ENCODE data around the gene HNRNPU. TPM values are rescaled to one million over a fixed set of nuclear protein-coding genes. Genes with fewer than 3 reads are reported as not detected.
A peak's percentile ranks its signal among the peaks of the same experiment; 100 is the strongest.
"Not testable (repeated sequence)": the region's sequence is repeated elsewhere in the genome, so short reads cannot be mapped to it uniquely, and the experiment has no call there.

HNRNPU gene
- total RNA-seq, 1 experiment from 2014 or later = 224 TPM

DNA sequence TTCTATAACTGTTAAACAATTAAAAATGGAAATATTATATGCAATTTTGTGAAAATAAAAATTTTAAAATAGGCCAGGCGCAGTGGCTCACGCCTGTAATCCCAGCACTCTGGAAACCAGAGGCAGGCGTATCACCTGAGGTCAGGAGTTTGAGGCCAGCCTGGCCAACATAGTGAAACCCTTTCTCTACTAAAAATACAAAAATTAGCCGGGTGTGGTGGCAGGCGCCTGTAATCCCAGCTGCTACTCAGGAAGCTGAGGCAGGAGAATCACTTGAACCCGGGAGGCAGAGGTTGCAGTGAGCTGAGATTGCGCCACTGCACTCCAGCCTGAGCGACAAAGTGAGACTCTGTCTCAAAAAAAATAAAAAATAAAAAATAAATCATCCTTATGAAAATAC, 31.1 kb downstream of the HNRNPU start:
- DNase-seq; H3K9me2 ChIP-seq (replicated peaks; ENCODE audit: insufficient read depth, low read length); H3K9me3 ChIP-seq (ENCODE audit: low read length); H3K36me3 ChIP-seq (ENCODE audit: insufficient read depth, low read length); H3K27me3 ChIP-seq (ENCODE audit: low read length); H4K20me1 ChIP-seq (ENCODE audit: insufficient read depth, low read depth, low read length): not testable (repeated sequence)
- peak overlapping the region; percentile 91; the same call in 1 of the 2 replicates for H3K9ac ChIP-seq (ENCODE audit: low read length)
- H3K4me1 ChIP-seq (ENCODE audit: low read length) = peaks cover 37% of the 10 kb centered on the region
- H3K4me2 ChIP-seq (ENCODE audit: low read depth, low read length, poor library complexity, severe bottlenecking) = peak overlapping the region; percentile 68
- H3K4me3 ChIP-seq (ENCODE audit: low read length) = peak overlapping the region; percentile 76
- peak overlapping the region; percentile 90 for H3K27ac ChIP-seq (ENCODE audit: low read length)
- H2AFZ ChIP-seq (ENCODE audit: low read length) = peak overlapping the region; percentile 97; the same call in 1 of the 2 replicates
- H3K79me2 ChIP-seq (ENCODE audit: low read length) = peaks cover 27% of the 10 kb centered on the region

DNA sequence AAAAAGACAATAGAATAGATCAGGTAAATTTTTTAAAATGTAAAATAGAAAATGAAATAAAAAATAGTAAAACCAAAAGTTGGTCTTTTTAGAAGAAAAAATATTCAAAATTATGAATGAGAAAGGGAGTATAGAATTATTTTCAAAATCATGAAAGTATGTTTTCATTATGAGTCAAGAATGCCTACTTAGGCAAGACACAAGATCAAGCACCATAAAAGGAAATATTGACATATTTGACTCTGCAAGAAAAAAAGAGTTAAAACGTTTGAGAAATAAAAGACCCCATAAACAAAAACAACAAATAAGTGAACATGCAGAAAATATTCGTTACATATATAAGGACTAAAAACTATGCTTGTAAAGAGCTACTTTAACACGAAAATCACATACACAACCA, 33.7 kb downstream of the HNRNPU start:
- H3K4me1 ChIP-seq (ENCODE audit: low read length) = peaks cover 18% of the 10 kb centered on the region
- no peaks in the 10 kb centered on the region for H3K9me3 ChIP-seq (ENCODE audit: low read length)
- no peaks in the 10 kb centered on the region for H3K27me3 ChIP-seq (ENCODE audit: low read length)
- H4K20me1 ChIP-seq (ENCODE audit: insufficient read depth, low read depth, low read length) = no peaks in the 10 kb centered on the region
- no peak overlapping the region for H2AFZ ChIP-seq (ENCODE audit: low read length)
- no peak overlapping the region for H3K4me3 ChIP-seq (ENCODE audit: low read length)
- DNase-seq = no peak
- H3K79me2 ChIP-seq (ENCODE audit: low read length) = peaks cover under 1% of the 10 kb centered on the region
- no peak overlapping the region for H3K9ac ChIP-seq (ENCODE audit: low read length)
- H3K27ac ChIP-seq (ENCODE audit: low read length) = no peak overlapping the region
- H3K36me3 ChIP-seq (ENCODE audit: insufficient read depth, low read length) = no peaks in the 10 kb centered on the region
- H3K9me2 ChIP-seq (replicated peaks; ENCODE audit: insufficient read depth, low read length) = no peaks in the 10 kb centered on the region
- no peak overlapping the region for H3K4me2 ChIP-seq (ENCODE audit: low read depth, low read length, poor library complexity, severe bottlenecking)

DNA sequence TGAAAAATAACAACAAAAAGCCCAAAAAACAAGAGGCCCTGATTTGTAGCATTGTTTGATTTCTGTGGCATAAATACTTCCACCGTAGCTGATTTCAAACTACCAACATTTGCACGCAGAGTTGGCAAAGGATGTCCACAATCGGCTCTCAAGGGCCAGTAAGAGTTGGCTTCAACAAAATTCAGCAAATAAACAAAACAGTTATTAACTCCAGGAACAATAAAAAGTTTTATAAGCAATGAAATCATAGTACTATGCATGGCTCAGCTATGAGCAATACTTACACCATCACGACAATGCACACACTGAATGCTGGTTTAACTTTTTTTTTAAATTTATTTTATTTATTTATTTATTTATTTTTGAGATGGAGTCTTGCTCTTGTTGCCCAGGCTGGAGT, 37.6 kb downstream of the HNRNPU start:
- H4K20me1 ChIP-seq (ENCODE audit: insufficient read depth, low read depth, low read length) = no peaks in the 10 kb centered on the region
- no peak overlapping the region for H3K4me2 ChIP-seq (ENCODE audit: low read depth, low read length, poor library complexity, severe bottlenecking)

DNA sequence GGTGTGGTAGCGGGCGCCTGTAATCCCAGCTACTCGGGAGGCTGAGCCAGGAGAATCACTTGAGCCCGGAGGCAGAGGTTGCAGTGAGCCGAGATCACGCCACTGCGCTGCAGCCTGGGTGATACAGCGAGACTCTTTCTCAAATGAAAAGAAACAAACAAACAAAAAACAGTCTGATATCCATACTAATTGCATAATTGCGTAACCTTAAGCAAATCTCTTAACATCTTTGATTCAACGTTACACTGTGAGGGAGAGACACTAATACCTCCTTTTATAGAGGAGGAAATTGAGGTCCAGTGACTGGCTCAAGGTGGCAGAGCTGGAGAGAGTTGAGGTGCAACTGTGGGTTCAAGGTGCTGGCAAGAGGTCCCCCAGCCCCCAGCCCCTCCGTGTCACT, 41.5 kb downstream of the HNRNPU start:
- no peaks in the 10 kb centered on the region for H3K4me1 ChIP-seq (ENCODE audit: low read length)
- DNase-seq = no peak
- H3K27me3 ChIP-seq (ENCODE audit: low read length) = no peaks in the 10 kb centered on the region
- H3K79me2 ChIP-seq (ENCODE audit: low read length) = no peaks in the 10 kb centered on the region
- H2AFZ ChIP-seq (ENCODE audit: low read length) = no peak overlapping the region
- no peaks in the 10 kb centered on the region for H4K20me1 ChIP-seq (ENCODE audit: insufficient read depth, low read depth, low read length)
- no peaks in the 10 kb centered on the region for H3K36me3 ChIP-seq (ENCODE audit: insufficient read depth, low read length)
- H3K4me3 ChIP-seq (ENCODE audit: low read length) = no peak overlapping the region
- no peak overlapping the region for H3K4me2 ChIP-seq (ENCODE audit: low read depth, low read length, poor library complexity, severe bottlenecking)
- H3K27ac ChIP-seq (ENCODE audit: low read length) = no peak overlapping the region
- H3K9me3 ChIP-seq (ENCODE audit: low read length) = no peaks in the 10 kb centered on the region
- no peaks in the 10 kb centered on the region for H3K9me2 ChIP-seq (replicated peaks; ENCODE audit: insufficient read depth, low read length)
- H3K9ac ChIP-seq (ENCODE audit: low read length) = no peak overlapping the region

More for the DNA sequence above, 37.6 kb downstream of the HNRNPU start:
- Histone ChIP-seq H3K79me2 (ENCODE audit: low read length) (no peaks in the 10 kb centered on the region), H2AFZ (ENCODE audit: low read length) (no peak overlapping the region), H3K4me3 (ENCODE audit: low read length) (no peak overlapping the region), H3K9me3 (ENCODE audit: low read length) (no peaks in the 10 kb centered on the region), H3K27ac (ENCODE audit: low read length) (no peak overlapping the region), H3K9ac (ENCODE audit: low read length) (no peak overlapping the region), H3K36me3 (ENCODE audit: insufficient read depth, low read length) (no peaks in the 10 kb centered on the region), H3K27me3 (ENCODE audit: low read length) (no peaks in the 10 kb centered on the region), H3K9me2 (replicated peaks; ENCODE audit: insufficient read depth, low read length) (no peaks in the 10 kb centered on the region), H3K4me1 (ENCODE audit: low read length) (no peaks in the 10 kb centered on the region)
- DNase-seq = no peak

DNA sequence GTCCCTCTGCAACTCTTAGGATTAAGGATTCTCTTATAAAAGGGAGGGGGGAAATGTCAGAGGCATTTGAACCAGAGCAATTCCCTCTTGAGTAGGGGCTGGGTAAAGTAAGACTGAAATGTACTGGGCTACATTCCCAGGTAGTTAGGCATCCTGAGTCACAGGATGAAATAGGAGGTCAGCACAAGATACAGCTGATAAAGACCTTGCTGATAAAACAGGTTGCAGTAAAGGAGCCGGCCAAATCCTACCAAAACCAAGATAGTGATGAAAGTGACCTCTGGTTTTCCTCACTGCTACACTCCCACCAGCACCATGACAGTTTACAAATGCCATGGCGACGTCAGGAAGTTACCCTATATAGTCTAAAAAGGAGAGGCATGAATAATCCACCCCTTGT, 43.2 kb downstream of the HNRNPU start:
- Histone ChIP-seq H3K4me3 (ENCODE audit: low read length) (no peak overlapping the region), H3K27ac (ENCODE audit: low read length) (no peak overlapping the region), H3K36me3 (ENCODE audit: insufficient read depth, low read length) (no peaks in the 10 kb centered on the region), H3K27me3 (ENCODE audit: low read length) (no peaks in the 10 kb centered on the region), H3K9me2 (replicated peaks; ENCODE audit: insufficient read depth, low read length) (no peaks in the 10 kb centered on the region), H3K9ac (ENCODE audit: low read length) (no peak overlapping the region), H3K79me2 (ENCODE audit: low read length) (no peaks in the 10 kb centered on the region), H2AFZ (ENCODE audit: low read length) (no peak overlapping the region), H3K4me1 (ENCODE audit: low read length) (no peaks in the 10 kb centered on the region), H4K20me1 (ENCODE audit: insufficient read depth, low read depth, low read length) (no peaks in the 10 kb centered on the region), H3K9me3 (ENCODE audit: low read length) (no peaks in the 10 kb centered on the region), H3K4me2 (ENCODE audit: low read depth, low read length, poor library complexity, severe bottlenecking) (no peak overlapping the region)
- no peak for DNase-seq

DNA sequence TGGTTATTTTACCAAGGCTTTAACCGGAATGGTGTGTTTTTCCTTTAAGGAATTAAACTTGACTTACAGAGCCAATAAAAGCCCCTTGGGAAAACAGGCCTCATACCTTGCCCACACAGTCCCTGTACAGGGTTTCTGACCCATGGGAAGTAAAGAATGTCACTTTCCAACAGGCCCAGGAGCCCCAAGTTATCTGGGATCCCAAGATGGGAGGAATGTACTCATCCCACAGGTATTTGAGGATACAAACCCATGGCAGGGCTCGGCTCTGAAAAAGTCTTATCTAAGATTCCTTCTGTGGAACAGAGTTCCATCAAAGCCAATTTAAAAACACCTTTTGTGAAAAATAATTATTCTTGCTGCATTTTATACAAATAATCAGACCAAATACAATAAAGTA, 44.2 kb downstream of the HNRNPU start:
- H3K9me2 ChIP-seq (replicated peaks; ENCODE audit: insufficient read depth, low read length) = no peaks in the 10 kb centered on the region
- H3K27me3 ChIP-seq (ENCODE audit: low read length) = no peaks in the 10 kb centered on the region
- H3K4me3 ChIP-seq (ENCODE audit: low read length) = no peak overlapping the region
- no peak overlapping the region for H3K4me2 ChIP-seq (ENCODE audit: low read depth, low read length, poor library complexity, severe bottlenecking)
- no peak for DNase-seq
- H3K9ac ChIP-seq (ENCODE audit: low read length) = no peak overlapping the region
- no peak overlapping the region for H3K27ac ChIP-seq (ENCODE audit: low read length)
- H3K4me1 ChIP-seq (ENCODE audit: low read length) = peaks cover 7% of the 10 kb centered on the region
- H4K20me1 ChIP-seq (ENCODE audit: insufficient read depth, low read depth, low read length) = no peaks in the 10 kb centered on the region
- no peaks in the 10 kb centered on the region for H3K79me2 ChIP-seq (ENCODE audit: low read length)
- H3K9me3 ChIP-seq (ENCODE audit: low read length) = no peaks in the 10 kb centered on the region
- H3K36me3 ChIP-seq (ENCODE audit: insufficient read depth, low read length) = no peaks in the 10 kb centered on the region
- H2AFZ ChIP-seq (ENCODE audit: low read length) = no peak overlapping the region

DNA sequence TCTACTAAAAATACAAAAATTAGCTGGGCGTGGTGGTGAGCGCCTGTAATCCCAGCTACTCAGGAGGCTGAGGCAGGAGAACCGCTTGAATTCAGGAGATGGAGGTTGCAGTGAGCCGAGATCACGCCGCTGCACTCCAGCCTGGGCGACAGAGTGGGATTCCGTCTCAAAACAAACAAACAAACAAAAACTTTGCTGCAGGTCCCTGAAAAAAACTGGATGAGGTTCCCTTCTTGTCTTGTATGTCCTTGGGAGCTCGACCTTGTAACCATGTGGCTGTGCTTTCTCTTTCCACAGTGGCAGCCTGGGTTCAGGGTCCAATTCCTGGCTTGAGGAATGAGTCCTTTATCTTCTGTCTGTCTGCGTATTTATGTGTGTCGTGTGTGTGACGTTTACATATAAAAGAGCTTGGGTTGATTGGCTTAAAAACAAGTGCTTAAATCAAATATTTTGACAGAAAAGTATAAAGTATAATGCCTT, 46.9 kb downstream of the HNRNPU start:
- H3K27me3 ChIP-seq (ENCODE audit: low read length) = no peaks in the 10 kb centered on the region

DNA sequence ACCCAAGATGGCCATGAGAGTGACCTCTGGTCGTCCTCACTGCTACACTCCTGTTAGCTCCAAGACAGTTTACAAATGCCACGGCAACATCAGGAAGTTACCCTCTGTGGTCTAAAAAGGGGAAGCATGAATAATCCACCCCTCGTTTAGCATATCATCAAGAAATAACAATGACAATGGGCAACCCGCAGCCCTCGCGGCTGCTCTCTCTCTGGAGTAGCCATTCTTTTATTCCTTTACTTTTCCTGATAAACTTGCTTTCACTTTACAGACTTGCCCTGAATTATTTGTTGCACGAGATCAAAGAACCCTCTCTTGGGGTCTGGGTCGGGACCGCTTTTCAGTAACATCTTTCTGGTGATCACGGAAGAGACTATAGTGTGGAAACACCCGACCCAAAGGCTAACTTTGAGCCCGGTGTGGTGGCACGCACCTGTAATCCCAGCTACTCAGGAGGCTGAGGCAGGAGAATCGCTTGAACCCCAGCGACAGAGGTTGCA, 48.7 kb downstream of the HNRNPU start:
- Histone ChIP-seq H3K27ac (ENCODE audit: low read length) (no peak overlapping the region), H3K9me2 (replicated peaks; ENCODE audit: insufficient read depth, low read length) (no peaks in the 10 kb centered on the region), H3K36me3 (ENCODE audit: insufficient read depth, low read length) (no peaks in the 10 kb centered on the region), H3K4me1 (ENCODE audit: low read length) (peaks cover 7% of the 10 kb centered on the region), H3K9ac (ENCODE audit: low read length) (peak overlapping the region; percentile 19; the same call in 1 of the 2 replicates), H3K79me2 (ENCODE audit: low read length) (no peaks in the 10 kb centered on the region), H3K27me3 (ENCODE audit: low read length) (no peaks in the 10 kb centered on the region), H3K9me3 (ENCODE audit: low read length) (no peaks in the 10 kb centered on the region), H3K4me3 (ENCODE audit: low read length) (peak overlapping the region; percentile 11; the same call in 1 of the 2 replicates), H3K4me2 (ENCODE audit: low read depth, low read length, poor library complexity, severe bottlenecking) (peak overlapping the region; percentile 54), H4K20me1 (ENCODE audit: insufficient read depth, low read depth, low read length) (no peaks in the 10 kb centered on the region), H2AFZ (ENCODE audit: low read length) (peak overlapping the region; percentile 14; the same call in 1 of the 2 replicates)
- DNase-seq = peak; percentile 64

More for the DNA sequence above, 46.9 kb downstream of the HNRNPU start:
- no peak for DNase-seq
- H3K9ac ChIP-seq (ENCODE audit: low read length) = no peak overlapping the region
- no peak overlapping the region for H3K4me3 ChIP-seq (ENCODE audit: low read length)
- H3K36me3 ChIP-seq (ENCODE audit: insufficient read depth, low read length) = no peaks in the 10 kb centered on the region
- H2AFZ ChIP-seq (ENCODE audit: low read length) = no peak overlapping the region
- H3K27ac ChIP-seq (ENCODE audit: low read length) = no peak overlapping the region
- no peaks in the 10 kb centered on the region for H3K79me2 ChIP-seq (ENCODE audit: low read length)
- H3K4me2 ChIP-seq (ENCODE audit: low read depth, low read length, poor library complexity, severe bottlenecking) = no peak overlapping the region
- no peaks in the 10 kb centered on the region for H4K20me1 ChIP-seq (ENCODE audit: insufficient read depth, low read depth, low read length)
- H3K9me2 ChIP-seq (replicated peaks; ENCODE audit: insufficient read depth, low read length) = no peaks in the 10 kb centered on the region
- no peaks in the 10 kb centered on the region for H3K9me3 ChIP-seq (ENCODE audit: low read length)
- H3K4me1 ChIP-seq (ENCODE audit: low read length) = peaks cover 7% of the 10 kb centered on the region
